ENCODE measurements around the gene GPR155.
A peak's percentile ranks its signal among the peaks of the same experiment; 100 is the strongest.

The GPR155 gene

GRCh38 chr2:174486563-174487107, at the start of gene GPR155:
GPR155 (minus strand) TSS chr2:174487029; CDS start chr2:174481956, 5,073 bp downstream.
- no peak for DNase-seq

GRCh38 chr2:174535757-174536703, 49.2 kb upstream of the GPR155 start:
- no peak for DNase-seq

GRCh38 chr2:174535083-174535482, 48.3 kb upstream of the GPR155 start:
- DNase-seq: no peak

- DNase-seq: no peak
Measured at GRCh38 chr2:174529916-174530315, 43.1 kb upstream of the GPR155 start.

- no peak for DNase-seq
Measured at GRCh38 chr2:174527959-174528358, 41.1 kb upstream of the GPR155 start.

- no peak for DNase-seq
Measured at GRCh38 chr2:174527101-174527721, 40.4 kb upstream of the GPR155 start.

GRCh38 chr2:174524527-174524926, 37.7 kb upstream of the GPR155 start:
- DNase-seq: no peak

DNA sequence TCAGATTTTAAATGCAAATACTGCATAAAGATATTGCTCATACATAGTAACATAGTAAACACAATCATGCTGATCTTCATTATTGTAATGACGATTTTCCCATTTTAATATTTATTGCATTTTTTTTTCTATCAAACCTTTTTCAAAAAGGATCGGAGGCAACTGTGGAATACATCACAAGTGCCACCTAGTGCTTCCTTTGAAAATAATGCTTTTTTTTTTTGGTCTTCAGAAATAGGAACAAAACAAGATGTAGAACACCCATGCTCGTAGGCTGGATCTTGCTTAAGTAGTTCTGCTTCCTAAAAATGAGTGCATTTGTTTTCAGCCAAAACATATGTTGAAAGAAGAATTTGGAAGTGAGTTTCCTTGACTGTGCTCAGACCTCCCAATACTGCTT, 35.7 kb upstream of the GPR155 start:
- no peak for DNase-seq

DNA sequence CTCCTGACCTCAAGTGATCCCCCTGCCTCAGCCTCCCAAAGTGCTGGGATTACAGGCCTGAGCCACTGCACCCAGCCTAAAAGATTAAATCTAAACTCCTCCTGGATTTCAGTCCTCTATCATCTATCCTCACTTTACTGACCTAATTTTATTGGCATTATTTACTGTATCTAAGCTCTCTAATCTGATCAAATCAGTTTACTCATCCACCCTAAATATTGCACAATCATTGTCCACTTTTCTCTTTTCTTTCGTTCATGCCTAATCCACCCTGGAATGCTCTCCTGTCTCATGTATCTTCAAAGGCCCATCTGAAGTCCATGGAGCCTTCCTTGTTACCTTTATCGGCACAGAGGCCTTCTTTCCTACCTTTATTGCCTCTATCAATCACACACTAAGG, 31.6 kb upstream of the GPR155 start:
- no peak for DNase-seq

- no peak for DNase-seq
Measured at GRCh38 chr2:174516501-174517378, 29.9 kb upstream of the GPR155 start.

DNA sequence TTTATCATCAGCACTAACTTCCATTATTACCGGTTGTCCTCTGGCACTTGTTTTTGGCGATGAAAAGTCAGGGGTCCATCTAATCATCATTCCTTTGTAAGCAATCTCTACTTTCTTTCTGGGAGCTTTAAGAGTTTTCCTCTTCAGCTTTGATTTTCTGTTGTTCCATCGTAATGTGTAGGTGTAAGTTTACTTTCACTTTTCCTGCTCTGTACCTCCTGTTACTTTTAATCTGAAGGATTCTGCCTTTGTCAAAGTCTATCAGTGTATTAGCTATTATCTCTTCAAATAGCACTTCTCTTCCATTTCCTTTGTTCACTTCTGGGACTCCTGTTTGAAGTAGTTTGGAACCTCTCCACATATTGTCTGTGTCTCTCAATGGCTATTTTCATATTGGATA, 25.5 kb upstream of the GPR155 start:
- no peak for DNase-seq

- no peak for DNase-seq
Measured at GRCh38 chr2:174511580-174512260, 24.9 kb upstream of the GPR155 start.

GRCh38 chr2:174510583-174511189, 23.9 kb upstream of the GPR155 start:
- DNase-seq: no peak

- no peak for DNase-seq
Measured at GRCh38 chr2:174503161-174503809, 16.5 kb upstream of the GPR155 start.

- no peak for DNase-seq
Measured at GRCh38 chr2:174499371-174499770, 12.5 kb upstream of the GPR155 start.

DNA sequence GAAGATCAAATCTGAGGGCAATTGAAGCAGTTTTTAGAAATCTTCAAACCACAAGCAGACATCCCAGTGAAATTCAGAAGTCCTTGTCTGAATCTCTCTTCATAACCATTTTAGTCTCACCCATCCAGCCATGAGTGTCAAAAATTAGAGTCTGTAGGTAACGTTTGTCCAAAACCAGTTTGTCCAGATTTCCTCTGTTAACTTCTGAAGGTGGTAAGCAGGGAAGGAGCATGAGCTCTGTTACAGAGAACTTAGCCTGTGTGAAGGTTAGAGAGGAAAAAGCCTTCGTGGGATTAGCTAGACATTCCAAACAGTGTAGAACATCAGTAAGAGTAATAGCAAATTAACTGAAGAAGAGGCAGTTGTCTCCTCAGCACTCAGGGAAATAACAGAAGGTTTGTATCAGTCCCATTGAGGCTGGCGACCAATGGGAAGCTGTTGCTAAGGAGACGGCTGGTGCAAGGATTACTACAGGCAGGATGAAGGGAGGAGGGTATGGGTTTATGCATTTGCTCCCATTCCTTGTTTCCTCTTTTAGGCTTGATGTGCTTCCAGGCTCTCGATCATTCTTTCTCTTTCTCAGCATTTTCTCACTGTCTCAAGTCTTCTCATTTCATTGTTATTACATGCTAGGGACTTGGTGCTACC, 8.7 kb upstream of the GPR155 start:
- DNase-seq: no peak

GRCh38 chr2:174493549-174494331, 6.9 kb upstream of the GPR155 start:
- DNase-seq: peak; percentile 27

DNA sequence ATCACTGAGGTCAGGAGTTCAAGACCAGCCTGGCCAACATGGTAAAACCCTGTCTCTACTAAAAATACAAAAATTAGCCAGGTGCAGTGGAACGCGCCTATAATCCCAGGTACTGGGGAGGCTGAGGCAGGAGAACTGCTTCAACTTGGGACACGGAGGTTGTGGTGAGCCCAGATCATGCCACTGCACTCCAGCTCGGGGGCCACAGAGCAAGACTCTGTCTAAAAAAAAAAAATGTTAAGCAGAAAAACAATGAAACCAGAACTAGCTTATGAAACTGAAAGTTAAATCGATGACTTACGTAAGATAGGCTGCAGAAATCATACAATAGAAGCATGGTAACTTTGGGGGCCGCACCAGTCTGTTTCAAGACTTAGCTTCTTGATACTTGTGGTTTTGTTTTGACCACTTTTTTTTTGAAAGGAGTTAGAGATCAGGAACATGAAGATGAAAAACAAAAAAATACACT, 6.2 kb upstream of the GPR155 start:
- DNase-seq: peak; percentile 50

GRCh38 chr2:174491947-174492346, 5.1 kb upstream of the GPR155 start:
- DNase-seq: no peak

DNA sequence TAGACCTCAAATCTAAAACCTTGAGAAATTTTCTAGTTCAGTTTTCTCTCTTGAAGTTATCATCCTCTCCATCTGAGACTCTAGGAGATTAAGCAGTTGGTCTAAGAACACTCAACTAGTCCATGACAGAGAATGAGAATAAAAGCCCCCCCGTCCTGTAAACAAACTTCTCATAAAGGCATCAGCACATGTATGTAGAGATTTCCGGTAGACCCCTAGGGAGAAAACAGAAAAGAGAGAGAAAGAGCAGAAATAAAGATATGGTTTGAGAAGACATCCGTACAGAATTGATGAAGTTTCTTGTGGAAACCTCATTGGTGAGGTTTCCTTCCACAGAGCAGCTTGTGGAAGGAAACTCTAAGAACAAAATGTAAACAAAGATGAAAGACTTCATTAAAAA, 3.2 kb upstream of the GPR155 start:
- DNase-seq: no peak

Measured in activated T-cell treated with anti-CD3 and anti-CD28 coated beads, Interleukin-2, amount 50 U/mL, for 1 hour (primary cell).